ENCODE results near the gene EXOC4. TPM values are rescaled to one million over a fixed set of nuclear protein-coding genes. Genes with fewer than 3 reads are reported as not detected.

The EXOC4 gene
- total RNA-seq, 1 donor from 2014 or later, result 99.2 TPM

GRCh38 chr7:133391206-133391605, 138.3 kb downstream of the EXOC4 start:
- no peak overlapping the region for H3K4me3 ChIP-seq
- H3K27me3 ChIP-seq, result no peaks in the 10 kb centered on the region
- no peaks in the 10 kb centered on the region for H3K4me1 ChIP-seq
- intact Hi-C loops (cut with DNase I), result no loop called here
- H3K9me3 ChIP-seq, result no peaks in the 10 kb centered on the region
- H3K36me3 ChIP-seq, result no peaks in the 10 kb centered on the region
- no peak overlapping the region for H3K27ac ChIP-seq
- TF ChIP-seq POLR2A (IDR thresholded peaks at IDR 0.05), result no peak
- no peak for TF ChIP-seq POLR2AphosphoS5 (IDR thresholded peaks at IDR 0.05; ENCODE audit: insufficient read depth in 1 of 2, low read depth in 1 of 2)
- no peak for TF ChIP-seq CTCF (IDR thresholded peaks at IDR 0.05)
- no peak for DNase-seq (ENCODE audit: extremely low spot score in 2 of 2)

GRCh38 chr7:133394369-133394768, 141.5 kb downstream of the EXOC4 start:
- DNase-seq (ENCODE audit: extremely low spot score in 2 of 2), result no peak
- H3K27ac ChIP-seq, result no peak overlapping the region
- no peaks in the 10 kb centered on the region for H3K36me3 ChIP-seq
- H3K9me3 ChIP-seq, result no peaks in the 10 kb centered on the region
- TF ChIP-seq POLR2A (IDR thresholded peaks at IDR 0.05) (no peak), POLR2AphosphoS5 (IDR thresholded peaks at IDR 0.05; ENCODE audit: insufficient read depth in 1 of 2, low read depth in 1 of 2) (no peak), CTCF (IDR thresholded peaks at IDR 0.05) (no peak)
- intact Hi-C loops (cut with DNase I), result no loop called here
- no peaks in the 10 kb centered on the region for H3K27me3 ChIP-seq
- H3K4me1 ChIP-seq, result no peaks in the 10 kb centered on the region
- no peak overlapping the region for H3K4me3 ChIP-seq

GRCh38 chr7:133395551-133395950, 142.7 kb downstream of the EXOC4 start:
- no peak for DNase-seq (ENCODE audit: extremely low spot score in 2 of 2)
- H3K36me3 ChIP-seq, result no peaks in the 10 kb centered on the region
- H3K9me3 ChIP-seq, result no peaks in the 10 kb centered on the region
- no peaks in the 10 kb centered on the region for H3K4me1 ChIP-seq
- TF ChIP-seq POLR2A (IDR thresholded peaks at IDR 0.05) (no peak), CTCF (IDR thresholded peaks at IDR 0.05) (no peak), POLR2AphosphoS5 (IDR thresholded peaks at IDR 0.05; ENCODE audit: insufficient read depth in 1 of 2, low read depth in 1 of 2) (no peak)
- no peak overlapping the region for H3K4me3 ChIP-seq
- no peak overlapping the region for H3K27ac ChIP-seq
- intact Hi-C loops (cut with DNase I), result no loop called here
- H3K27me3 ChIP-seq, result no peaks in the 10 kb centered on the region

- DNase-seq (ENCODE audit: extremely low spot score in 2 of 2), result no peak
- no peak for TF ChIP-seq CTCF (IDR thresholded peaks at IDR 0.05)
- no peak for TF ChIP-seq POLR2A (IDR thresholded peaks at IDR 0.05)
- TF ChIP-seq POLR2AphosphoS5 (IDR thresholded peaks at IDR 0.05; ENCODE audit: insufficient read depth in 1 of 2, low read depth in 1 of 2), result no peak
- Histone ChIP-seq H3K4me3 (no peak overlapping the region), H3K36me3 (no peaks in the 10 kb centered on the region), H3K27ac (no peak overlapping the region), H3K9me3 (no peaks in the 10 kb centered on the region), H3K4me1 (peaks cover 10% of the 10 kb centered on the region), H3K27me3 (no peaks in the 10 kb centered on the region)
- intact Hi-C loops (cut with DNase I), result no loop called here
Observed at GRCh38 chr7:133398506-133398905, 145.6 kb downstream of the EXOC4 start.

GRCh38 chr7:133401225-133401624, 148.3 kb downstream of the EXOC4 start:
- H3K9me3 ChIP-seq, result no peaks in the 10 kb centered on the region
- H3K4me3 ChIP-seq, result no peak overlapping the region
- peaks cover 10% of the 10 kb centered on the region for H3K4me1 ChIP-seq
- DNase-seq (ENCODE audit: extremely low spot score in 2 of 2), result no peak
- H3K36me3 ChIP-seq, result no peaks in the 10 kb centered on the region
- intact Hi-C loops (cut with DNase I), result no loop called here
- TF ChIP-seq CTCF (IDR thresholded peaks at IDR 0.05) (no peak), POLR2AphosphoS5 (IDR thresholded peaks at IDR 0.05; ENCODE audit: insufficient read depth in 1 of 2, low read depth in 1 of 2) (no peak), POLR2A (IDR thresholded peaks at IDR 0.05) (no peak)
- no peak overlapping the region for H3K27ac ChIP-seq
- no peaks in the 10 kb centered on the region for H3K27me3 ChIP-seq

Data from vagina (tissue), 2 donors.